Epithelial cell of proximal tubule (primary cell): ENCODE data around the gene TTC34. TPM values are rescaled to one million over a fixed set of nuclear protein-coding genes. Genes with fewer than 3 reads are reported as not detected.
A peak's percentile ranks its signal among the peaks of the same experiment; 100 is the strongest.

Experiments used
- DNase-seq: peaks from one replicate; pipeline ENCODE4 v3.0.0-alpha.2; 2011; ENCODE audit warnings: low read depth
- H3K4me3 ChIP-seq: 2 replicates; pipeline ENCODE4 v1.5.1; 2011; ENCODE audit warnings: low read depth, mild to moderate bottlenecking, low read length
- total RNA-seq: library from RNA; depleted of rRNA; stranded (reverse); fragments of >200 nt; gene quantifications from 2 replicates; pipeline ENCODE4 v1.2.3, GENCODE V29; 2015
- TF ChIP-seq, protein P1 (sequence below): conservative IDR thresholded peaks from 2 replicates; pipeline ENCODE4 v1.5.1; 2012; ENCODE audit warnings: low read depth, mild to moderate bottlenecking, low read length

TTC34 gene
- total RNA-seq, 1 donor from 2014 or later = 0.46 TPM

DNA sequence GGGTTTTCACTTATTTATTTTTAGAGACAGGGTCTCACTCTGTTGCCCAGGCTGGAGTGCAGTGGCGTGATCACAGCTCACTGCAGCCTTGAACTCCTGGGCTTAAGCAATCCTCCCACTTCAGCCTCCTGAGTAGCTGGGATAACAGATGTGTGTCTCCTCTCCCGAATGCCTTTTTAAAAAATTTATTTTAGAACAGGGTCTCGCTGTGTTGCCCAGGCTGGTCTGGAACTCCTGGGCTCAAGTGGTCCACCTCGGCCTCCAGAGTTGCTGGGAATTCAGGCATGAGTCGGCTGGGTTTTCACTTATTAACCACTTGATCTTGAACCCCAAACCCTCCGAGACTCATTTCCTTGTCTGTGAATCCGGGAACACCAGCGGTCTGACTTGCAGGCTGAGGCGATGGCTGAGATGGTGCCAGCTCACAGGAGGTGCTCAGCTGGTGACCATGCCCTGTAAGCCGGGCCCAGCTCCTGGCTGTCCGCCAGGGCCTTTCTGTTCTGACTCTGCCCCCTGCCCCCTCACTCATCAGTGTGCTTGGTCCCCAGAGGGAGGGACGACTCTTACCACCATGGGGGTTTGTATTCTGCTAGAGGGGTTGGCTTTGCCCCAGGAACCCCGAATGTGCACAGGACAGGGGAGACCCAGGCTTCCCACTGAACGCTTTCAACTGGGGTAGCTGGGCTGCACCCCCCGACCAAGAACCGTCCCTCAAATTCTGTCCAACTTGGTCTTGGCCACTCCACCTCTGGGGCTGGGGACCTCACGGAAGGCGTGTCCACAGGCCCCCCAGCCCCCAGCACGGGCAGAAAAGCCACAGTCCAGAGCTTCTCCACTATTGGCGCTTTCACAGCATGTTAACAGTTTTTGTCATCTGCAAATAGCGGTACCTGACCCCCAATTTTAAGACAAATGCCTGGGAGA, 191.2 kb downstream of the TTC34 start:
- TF ChIP-seq, protein P1, sequence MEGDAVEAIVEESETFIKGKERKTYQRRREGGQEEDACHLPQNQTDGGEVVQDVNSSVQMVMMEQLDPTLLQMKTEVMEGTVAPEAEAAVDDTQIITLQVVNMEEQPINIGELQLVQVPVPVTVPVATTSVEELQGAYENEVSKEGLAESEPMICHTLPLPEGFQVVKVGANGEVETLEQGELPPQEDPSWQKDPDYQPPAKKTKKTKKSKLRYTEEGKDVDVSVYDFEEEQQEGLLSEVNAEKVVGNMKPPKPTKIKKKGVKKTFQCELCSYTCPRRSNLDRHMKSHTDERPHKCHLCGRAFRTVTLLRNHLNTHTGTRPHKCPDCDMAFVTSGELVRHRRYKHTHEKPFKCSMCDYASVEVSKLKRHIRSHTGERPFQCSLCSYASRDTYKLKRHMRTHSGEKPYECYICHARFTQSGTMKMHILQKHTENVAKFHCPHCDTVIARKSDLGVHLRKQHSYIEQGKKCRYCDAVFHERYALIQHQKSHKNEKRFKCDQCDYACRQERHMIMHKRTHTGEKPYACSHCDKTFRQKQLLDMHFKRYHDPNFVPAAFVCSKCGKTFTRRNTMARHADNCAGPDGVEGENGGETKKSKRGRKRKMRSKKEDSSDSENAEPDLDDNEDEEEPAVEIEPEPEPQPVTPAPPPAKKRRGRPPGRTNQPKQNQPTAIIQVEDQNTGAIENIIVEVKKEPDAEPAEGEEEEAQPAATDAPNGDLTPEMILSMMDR = no peak
- DNase-seq = no peak
- H3K4me3 ChIP-seq = peak overlapping the region; percentile 36

DNA sequence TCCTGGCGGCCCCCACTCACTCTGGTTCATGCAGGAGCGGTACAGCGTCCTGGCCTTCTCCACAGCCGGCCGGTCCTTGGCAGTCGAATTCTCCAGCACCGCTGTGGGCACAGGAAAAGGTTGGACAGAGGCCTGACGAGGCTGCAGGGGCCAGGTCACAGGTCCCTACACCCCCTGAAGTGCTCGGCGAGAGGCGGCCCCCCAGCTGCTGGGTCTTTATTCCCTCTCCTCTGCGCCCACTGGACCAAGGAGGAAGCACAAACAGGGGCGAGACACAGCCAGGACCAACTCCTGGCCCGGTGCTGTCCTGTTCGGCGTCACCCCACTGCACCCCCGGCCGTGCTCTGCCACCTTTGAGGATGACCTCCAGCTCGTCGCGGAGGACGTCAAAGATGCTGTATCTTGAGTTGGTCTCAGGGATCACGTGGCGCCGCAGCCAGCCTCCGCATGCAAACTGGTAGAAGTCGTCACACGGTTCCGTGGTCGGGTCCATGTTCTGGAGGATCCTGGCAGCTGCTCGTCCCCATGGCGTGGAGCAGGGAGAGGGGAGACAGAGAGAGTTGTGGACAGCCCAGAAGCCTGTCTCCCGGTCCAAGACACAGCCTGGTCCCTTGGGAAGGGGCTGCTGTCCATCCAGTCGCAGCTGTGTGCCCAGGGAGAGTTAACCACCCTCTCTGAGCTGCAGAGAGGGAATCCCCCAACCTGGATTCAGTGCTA, 192.0 kb downstream of the TTC34 start:
- DNase-seq = no peak
- TF ChIP-seq, protein P1 = no peak
- no peak overlapping the region for H3K4me3 ChIP-seq

DNA sequence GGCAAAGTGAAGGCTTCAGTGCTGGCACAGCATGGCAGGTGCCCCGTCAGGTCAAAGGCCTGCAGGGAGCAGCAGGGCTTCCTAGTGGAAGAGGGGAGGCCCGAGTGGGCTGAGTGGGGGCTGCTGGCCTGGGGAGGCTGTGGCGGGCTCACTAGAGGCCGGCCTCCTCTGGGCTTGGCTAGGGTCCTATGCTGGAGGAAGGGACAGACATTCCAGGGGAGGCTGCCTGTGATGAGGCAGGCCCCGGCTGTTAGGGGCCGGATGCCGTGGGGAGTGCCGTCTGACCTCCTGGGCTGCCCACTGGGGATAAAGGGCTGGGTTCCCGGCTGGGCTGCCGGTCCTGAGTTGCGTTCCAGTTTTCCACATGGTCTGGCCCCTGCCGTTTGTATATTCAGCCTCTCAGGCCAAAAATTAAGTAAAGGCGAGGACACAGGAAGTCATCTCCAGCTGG, 193.8 kb downstream of the TTC34 start:
- DNase-seq = no peak
- no peak overlapping the region for H3K4me3 ChIP-seq
- TF ChIP-seq, protein P1 = no peak

DNA sequence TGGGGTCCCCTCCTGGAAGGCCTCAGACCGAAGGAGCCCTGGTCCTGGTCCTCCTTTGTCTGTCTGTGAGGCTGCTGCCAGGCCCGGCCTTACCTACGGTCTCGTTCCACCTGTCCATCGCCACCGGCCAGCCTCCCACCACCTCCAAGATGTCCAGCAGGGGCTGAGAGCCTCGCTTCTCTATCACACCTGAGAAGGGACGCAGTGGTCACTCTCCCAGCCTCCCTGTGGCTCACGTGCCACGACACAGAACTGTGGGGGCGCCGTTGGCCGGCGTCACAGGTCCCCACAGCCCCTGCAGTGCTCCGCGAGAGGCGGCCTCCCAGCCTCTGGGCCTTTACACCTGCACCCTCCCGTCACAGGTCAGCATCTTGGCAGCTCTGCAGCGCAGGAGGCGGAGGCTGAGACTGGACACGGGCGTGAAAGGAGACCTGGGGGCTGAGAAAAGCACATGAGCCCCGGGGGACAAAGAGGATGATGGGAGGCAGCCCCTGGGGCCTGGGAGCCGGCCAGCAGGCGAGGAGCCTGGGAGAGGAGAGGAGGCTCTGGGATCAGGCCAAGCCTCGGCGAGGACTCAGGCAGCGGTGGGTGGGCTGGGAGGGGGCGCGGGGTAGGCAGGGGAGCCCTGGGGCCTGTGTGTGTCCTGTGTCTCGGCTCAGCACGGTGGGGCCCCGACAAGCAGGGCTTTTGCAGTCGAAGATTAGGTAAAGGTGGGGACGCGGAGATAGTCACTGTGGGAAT, 194.4 kb downstream of the TTC34 start:
- H3K4me3 ChIP-seq = no peak overlapping the region
- TF ChIP-seq, protein P1 = no peak

DNA sequence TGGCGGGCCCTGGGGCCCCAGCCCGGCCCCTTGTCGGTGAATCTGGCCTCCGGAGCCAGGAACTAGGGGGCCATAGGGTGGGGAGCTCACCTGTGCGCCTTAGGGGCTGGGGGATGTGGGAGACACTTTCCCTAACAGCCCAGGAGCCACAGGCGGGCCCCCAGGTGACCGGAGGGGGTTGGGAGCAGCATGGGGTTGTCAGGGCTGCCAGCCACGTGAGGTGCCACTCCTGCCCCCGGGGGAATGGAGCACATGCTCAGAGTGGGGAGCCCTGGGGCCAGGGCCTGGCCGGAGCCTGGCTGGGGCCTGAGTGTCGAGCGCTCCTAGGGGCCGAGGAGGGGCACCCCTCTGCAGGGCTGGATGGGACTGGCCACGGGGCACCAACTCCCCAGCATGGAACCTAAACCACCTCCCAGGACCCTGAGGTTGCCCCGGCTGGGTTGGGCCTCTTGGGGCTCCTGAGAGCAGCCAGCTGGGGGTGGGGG, 195.1 kb downstream of the TTC34 start:
- DNase-seq = no peak
- TF ChIP-seq, protein P1 = no peak

More for the DNA sequence above, 194.4 kb downstream of the TTC34 start:
- no peak for DNase-seq

DNA sequence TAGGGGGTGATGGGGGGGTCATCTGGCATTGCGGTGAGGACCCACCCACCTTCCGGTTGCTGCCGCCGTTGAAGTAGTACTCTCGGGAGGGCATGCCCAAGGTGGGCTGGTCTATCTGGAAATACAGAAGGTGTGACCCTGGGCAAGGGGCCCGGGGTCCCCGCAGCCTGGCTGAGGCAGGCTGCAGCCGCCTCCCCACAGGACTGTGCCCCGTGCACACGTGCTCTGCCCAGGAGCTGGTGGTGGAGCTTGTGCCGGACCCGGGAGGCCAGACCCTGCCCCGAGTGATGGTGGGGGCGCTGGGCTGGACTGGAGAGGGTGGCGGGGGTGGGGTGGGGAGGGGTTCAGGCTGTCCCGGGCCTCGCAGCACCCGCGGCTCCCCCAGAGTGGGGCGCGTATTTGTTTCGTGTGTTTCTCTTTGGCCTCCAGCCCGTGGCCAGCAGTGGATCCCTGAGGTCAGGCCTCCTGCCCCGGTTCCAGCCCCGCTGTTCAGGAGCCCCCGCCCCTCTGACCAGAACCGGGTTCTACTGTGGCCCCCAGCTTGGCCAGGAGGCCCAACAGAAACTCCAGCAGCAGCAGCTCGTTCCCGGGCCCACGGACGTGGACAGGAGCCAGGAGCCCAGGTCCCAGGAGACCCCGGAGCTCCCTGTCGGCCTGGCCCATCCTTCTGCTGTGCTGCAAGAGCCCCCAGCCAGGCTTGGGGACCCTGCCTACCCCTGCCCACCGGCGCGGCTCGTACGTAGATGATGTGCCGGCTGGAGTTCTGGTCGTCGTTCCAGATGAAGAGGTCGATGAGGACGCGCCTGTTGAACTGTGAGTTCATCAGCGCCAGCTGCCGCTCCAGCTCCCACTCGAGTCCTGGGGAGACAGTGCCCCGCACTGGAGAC, 195.7 kb downstream of the TTC34 start:
- no peak overlapping the region for H3K4me3 ChIP-seq
- TF ChIP-seq, protein P1 = no peak
- DNase-seq = no peak

More for the DNA sequence above, 195.1 kb downstream of the TTC34 start:
- H3K4me3 ChIP-seq = no peak overlapping the region
